K562 (cell line): Measurements from ENCODE around the gene RBM28.

Source experiments
- ATF3 ChIP-seq, 2 experiments: fragments of 450-650 bp in 1 of 2; sonication (generic) in 1 of 2; formaldehyde crosslinking in 1 of 2; IDR thresholded peaks in 1 of 2; conservative IDR thresholded peaks in 1 of 2; 2 replicates each; pipeline versions ENCODE4 v1.6.1 to v1.8.1; 2016 to 2023; ENCODE audit warnings: mild to moderate bottlenecking in 2 of 2, moderate library complexity in 2 of 2, inconsistent platforms in 1 of 2, missing genetic modification reagents in 1 of 2
- BCOR ChIP-seq: fragments of 450-650 bp; IDR thresholded peaks from 2 replicates; pipeline ENCODE4 v1.6.1; 2016
- MYC ChIP-seq, 2 experiments: fragments of 250-450 bp in 1 of 2; sonication (Bioruptor Pico) in 1 of 2; IDR thresholded peaks; 2 replicates each; pipeline versions ENCODE4 v1.5.1 to v1.6.1; 2012 to 2021; ENCODE audit warnings: low read depth in 2 of 2, borderline replicate concordance in 1 of 2, improper control_type of control experiment in 1 of 2, low read length in 1 of 2, mild to moderate bottlenecking in 1 of 2, moderate library complexity in 1 of 2
- POLR2A ChIP-seq: fragments of 450-650 bp; conservative IDR thresholded peaks from 2 replicates; pipeline ENCODE4 v1.6.1; 2016
- POLR2AphosphoS5 ChIP-seq: IDR thresholded peaks from 2 replicates; pipeline ENCODE4 v1.6.1; 2011; ENCODE audit warnings: mild to moderate bottlenecking, low read depth, low read length, moderate library complexity; ENCODE audit not compliant: control insufficient read depth, insufficient read depth
- RNF2 ChIP-seq: sonication (generic); IDR thresholded peaks from 2 replicates; pipeline ENCODE4 v1.6.1; 2016
- SP1 ChIP-seq: sonication (generic); formaldehyde crosslinking; IDR thresholded peaks from 2 replicates; pipeline ENCODE4 v1.8.1; 2022; ENCODE audit warnings: mild to moderate bottlenecking, missing genetic modification reagents
- TEAD4 ChIP-seq, 2 experiments: sonication (generic) in 1 of 2; formaldehyde crosslinking in 1 of 2; IDR thresholded peaks; 2 replicates each; pipeline versions ENCODE4 v1.6.1 to v1.8.0; 2012 to 2022; ENCODE audit warnings: borderline replicate concordance in 1 of 2, inconsistent platforms in 1 of 2, low read length in 1 of 2, mild to moderate bottlenecking in 1 of 2, missing genetic modification reagents in 1 of 2
- TF ChIP-seq, protein P1 (sequence below), 3 experiments: IDR thresholded peaks in 2 of 3; conservative IDR thresholded peaks in 1 of 3; 2 replicates each; pipeline ENCODE4 v1.5.1; 2011 to 2012; ENCODE audit warnings: low read length in 3 of 3, mild to moderate bottlenecking in 3 of 3, control low read depth in 2 of 3, improper control_type of control experiment in 1 of 3, inconsistent platforms in 1 of 3, low read depth in 1 of 3, mixed read lengths in 1 of 3, moderate library complexity in 1 of 3; ENCODE audit not compliant: insufficient read depth in 2 of 3

- TF ChIP-seq MYC (IDR thresholded peaks at IDR 0.05; ENCODE audit: low read depth, low read length) (no peak), MYC (CRISPR knock-in tag; IDR thresholded peaks at IDR 0.05; ENCODE audit: borderline replicate concordance, low read depth) (no peak), ATF3 (IDR thresholded peaks at IDR 0.05) (no peak), ATF3 (CRISPR knock-in tag; conservative IDR thresholded peaks at IDR 0.05) (no peak), RNF2 (no peak), BCOR (no peak), SP1 (CRISPR knock-in tag) (no peak), TEAD4 (IDR thresholded peaks at IDR 0.05; ENCODE audit: low read length) (no peak), TEAD4 (CRISPR knock-in tag; IDR thresholded peaks at IDR 0.05; ENCODE audit: borderline replicate concordance) (no peak), POLR2A (no peak), POLR2AphosphoS5 (no peak)
- TF ChIP-seq, protein P1, sequence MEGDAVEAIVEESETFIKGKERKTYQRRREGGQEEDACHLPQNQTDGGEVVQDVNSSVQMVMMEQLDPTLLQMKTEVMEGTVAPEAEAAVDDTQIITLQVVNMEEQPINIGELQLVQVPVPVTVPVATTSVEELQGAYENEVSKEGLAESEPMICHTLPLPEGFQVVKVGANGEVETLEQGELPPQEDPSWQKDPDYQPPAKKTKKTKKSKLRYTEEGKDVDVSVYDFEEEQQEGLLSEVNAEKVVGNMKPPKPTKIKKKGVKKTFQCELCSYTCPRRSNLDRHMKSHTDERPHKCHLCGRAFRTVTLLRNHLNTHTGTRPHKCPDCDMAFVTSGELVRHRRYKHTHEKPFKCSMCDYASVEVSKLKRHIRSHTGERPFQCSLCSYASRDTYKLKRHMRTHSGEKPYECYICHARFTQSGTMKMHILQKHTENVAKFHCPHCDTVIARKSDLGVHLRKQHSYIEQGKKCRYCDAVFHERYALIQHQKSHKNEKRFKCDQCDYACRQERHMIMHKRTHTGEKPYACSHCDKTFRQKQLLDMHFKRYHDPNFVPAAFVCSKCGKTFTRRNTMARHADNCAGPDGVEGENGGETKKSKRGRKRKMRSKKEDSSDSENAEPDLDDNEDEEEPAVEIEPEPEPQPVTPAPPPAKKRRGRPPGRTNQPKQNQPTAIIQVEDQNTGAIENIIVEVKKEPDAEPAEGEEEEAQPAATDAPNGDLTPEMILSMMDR (IDR thresholded peaks at IDR 0.05 in 2 of 3, conservative IDR thresholded peaks at IDR 0.05 in 1 of 3; ENCODE audit: insufficient read depth in 2 of 3, low read depth in 1 of 3, low read length in 3 of 3): no peak
Measured at GRCh38 chr7:128309124-128309523, 34.6 kb downstream of the RBM28 start.
